NCI-H82 treated with DMSO at 0.1 percent for 48 hours (cell line): ENCODE measurements around the gene EGFL8.

ENCODE experiments used
- DNase-seq: peaks from one replicate; lab custom pipeline; 2025; ENCODE audit not compliant: unreplicated experiment; lab: John Stamatoyannopoulos, UW

EGFL8 gene

GRCh38 chr6:32167154-32167760 lies 2.9 kb downstream of the EGFL8 start:
- DNase-seq: no peak

- no peak for DNase-seq
Measured at GRCh38 chr6:32167761-32168262, 3.4 kb downstream of the EGFL8 start.

- no peak for DNase-seq
Measured at GRCh38 chr6:32168350-32168749, 4.0 kb downstream of the EGFL8 start.

- no peak for DNase-seq
Measured at GRCh38 chr6:32168807-32169591, 4.6 kb downstream of the EGFL8 start.

- no peak for DNase-seq
Measured at GRCh38 chr6:32170294-32170693, 5.9 kb downstream of the EGFL8 start.

DNA sequence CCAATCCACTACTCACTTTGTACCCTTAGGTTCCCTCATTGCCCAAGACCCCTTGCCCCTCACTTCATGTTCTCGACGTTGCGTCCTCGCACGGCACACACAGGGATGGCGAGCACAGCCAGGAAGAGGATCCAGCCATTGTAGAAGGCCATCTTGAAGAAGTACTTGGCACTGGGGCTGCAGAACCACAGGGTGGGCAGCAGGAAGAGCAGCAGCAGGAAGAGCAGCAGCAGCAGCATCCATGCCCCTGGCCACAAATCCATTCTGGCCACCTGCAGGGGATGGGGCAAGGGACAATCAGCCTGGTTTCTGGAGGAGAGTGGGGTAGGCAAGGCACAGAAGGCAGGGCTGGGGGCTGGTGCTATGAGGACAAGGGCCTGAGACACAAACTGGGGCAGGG lies 6.8 kb downstream of the EGFL8 start:
- DNase-seq: no peak

DNA sequence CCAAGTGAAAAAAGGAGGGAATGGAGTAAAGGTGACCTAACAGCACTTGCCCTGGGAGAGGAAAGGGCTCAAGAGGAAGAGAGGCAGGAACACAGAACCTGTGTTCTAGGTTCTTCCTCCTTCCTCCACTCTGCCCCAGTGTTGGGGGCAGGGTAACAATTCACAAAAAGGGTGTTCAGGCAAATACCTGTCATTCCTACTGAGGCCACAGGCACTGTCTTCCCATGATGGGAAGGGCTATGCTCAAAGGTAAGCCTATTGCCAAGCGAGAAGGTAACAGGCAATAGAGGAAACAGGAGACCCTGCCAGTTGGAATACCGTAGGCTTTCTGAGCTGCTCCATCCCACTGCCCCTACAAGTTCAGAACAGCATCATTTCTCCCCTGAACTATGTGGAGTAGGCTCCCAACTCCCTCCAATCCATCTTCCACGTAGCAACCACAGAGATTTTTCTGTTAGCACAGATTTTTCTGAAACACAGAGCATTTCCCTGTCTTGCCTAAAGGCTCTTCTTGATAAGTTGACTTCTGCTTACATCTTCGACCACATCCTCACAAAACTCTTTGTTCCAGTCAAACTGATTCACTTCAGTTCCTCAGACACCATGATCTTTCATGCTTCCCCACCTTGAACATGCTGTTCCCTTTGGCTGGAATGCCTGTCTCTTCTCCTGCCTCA lies 8.8 kb downstream of the EGFL8 start:
- no peak for DNase-seq

DNA sequence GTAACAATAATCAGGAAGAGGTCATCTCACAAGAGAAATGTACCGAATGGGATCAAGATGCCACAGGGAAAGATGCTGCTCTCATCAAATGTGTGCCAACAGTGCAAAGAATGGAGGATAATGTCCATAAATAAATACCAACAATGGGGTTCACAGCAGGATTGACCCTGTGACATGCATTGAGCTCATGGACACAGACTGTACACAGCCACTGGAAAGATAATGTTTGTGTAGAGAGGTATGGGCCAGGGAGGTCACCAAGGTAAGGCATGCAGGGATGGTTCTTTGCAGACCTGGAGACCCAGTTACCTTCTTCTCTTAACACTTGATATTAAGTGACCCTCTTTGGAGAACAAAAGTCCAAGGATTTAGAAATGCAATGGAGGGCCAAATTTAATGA lies 10.0 kb downstream of the EGFL8 start:
- DNase-seq: no peak

GRCh38 chr6:32175322-32175710 lies 10.9 kb downstream of the EGFL8 start:
- no peak for DNase-seq

DNA sequence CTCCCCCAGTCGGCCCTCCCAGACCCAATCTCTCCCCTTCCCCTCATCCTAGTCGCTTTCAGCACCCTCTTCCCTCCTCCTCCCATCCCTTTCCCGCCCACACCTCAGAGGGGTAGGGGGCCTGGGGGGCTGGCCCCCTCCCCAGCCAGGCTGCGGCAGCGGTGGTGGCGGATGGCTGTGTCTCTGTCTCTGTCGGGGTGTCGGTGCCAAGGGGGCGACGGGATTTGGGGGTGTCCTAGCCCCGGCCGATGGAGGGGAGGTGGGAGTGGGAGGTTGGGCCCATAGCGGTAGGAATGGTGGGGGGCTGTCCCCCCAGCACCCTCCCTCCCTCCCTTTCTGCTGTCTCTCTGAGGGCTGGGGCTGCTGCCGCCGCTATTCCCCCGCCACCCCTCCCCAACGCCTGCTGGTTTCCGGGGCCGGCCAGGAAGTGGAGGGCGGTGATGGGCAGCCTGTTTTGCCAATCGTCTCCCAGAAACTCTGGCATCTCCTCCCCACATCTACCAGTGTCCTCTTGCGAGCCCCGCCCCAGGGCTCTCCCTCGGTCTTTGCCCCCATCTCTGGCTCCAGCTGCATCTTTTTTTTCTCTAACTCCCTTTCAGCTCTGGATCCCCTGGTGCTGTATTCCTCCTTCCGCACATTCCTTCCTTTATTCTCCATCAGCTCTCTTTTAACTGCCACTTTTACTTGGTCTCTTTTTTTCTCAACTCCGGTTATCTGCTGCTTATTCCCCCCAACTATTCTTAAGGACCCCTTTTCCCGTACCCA lies 11.5 kb downstream of the EGFL8 start, which contains the start of gene AGPAT1:
Gene AGPAT1 (minus strand): TSS at position 374 of the 765 bp plus-strand sequence. CDS start 4,588 bp downstream, outside the sequence.
- peak; percentile 89 for DNase-seq

- DNase-seq: peak; percentile 78
Measured at GRCh38 chr6:32176476-32177182, 12.2 kb downstream of the EGFL8 start.

DNA sequence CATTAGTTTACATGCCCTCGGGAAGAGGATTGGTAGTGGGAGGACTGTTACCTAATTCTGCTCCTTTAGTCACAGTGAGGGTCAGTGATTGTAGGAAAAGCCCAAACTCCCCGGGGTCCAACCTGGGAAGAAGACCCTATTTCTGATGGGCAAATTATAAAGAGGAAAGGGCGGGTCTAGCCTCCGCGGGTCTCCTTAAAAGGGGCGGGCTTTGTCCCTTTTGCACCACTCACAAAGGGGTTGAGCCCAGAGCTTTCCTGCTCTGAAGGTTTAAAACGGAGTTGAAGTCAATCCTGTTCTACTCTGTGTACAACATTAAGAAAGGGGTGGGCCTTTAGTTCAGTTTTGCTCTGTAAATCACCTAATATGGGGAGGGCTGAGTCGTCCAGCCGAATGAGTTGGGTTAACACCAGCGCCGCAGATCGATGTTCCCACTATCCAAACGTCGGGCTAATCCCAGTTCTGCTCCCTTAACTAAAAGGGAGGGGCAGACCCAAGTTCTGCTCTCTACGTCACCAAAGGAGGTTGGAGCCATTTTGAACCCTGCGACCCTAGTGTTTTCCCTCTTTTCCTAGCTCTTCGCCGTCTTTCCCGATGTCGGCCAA lies 12.9 kb downstream of the EGFL8 start:
- peak; percentile 88 for DNase-seq

DNA sequence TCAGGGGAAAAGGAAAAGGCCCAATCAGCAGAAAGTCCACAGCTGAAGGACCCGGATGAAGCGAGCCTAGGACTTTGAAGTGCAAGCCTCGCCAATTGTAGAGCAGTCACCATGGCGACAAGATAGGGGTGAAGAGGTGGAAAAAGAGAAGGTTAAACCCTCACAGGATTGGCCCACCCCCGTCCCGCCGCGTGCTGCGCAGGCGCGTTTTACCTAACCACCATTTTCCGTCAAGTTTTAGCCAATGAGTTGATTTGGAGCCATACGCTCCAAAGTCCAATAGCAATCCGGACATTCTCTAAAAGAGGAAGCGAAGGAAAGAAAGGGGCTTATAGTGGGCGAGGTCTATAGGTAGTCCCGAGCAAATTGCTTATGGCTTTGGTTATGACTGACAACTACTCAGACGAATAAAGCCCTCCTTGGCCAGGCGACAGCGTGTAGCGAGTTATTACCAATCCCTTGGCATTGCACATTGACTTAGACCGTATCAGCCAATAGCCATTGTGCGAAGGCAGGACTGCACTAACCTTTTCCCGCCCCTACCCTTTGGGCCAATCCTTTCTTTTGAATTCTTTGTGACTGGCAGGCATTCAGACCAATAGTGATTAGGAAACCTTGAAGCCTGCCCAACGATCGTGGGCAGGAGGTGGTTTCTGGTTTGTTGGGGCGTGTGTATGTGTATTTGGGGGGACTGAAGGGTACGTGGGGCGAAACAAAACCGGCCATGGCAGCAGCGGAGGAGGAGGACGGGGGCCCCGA lies 13.6 kb downstream of the EGFL8 start, which contains the start of gene RNF5:
Gene RNF5 (plus strand): TSS at position 618 of the 759 bp plus-strand sequence. CDS start 107 bp downstream, at position 725.
- DNase-seq: peak; percentile 100

DNA sequence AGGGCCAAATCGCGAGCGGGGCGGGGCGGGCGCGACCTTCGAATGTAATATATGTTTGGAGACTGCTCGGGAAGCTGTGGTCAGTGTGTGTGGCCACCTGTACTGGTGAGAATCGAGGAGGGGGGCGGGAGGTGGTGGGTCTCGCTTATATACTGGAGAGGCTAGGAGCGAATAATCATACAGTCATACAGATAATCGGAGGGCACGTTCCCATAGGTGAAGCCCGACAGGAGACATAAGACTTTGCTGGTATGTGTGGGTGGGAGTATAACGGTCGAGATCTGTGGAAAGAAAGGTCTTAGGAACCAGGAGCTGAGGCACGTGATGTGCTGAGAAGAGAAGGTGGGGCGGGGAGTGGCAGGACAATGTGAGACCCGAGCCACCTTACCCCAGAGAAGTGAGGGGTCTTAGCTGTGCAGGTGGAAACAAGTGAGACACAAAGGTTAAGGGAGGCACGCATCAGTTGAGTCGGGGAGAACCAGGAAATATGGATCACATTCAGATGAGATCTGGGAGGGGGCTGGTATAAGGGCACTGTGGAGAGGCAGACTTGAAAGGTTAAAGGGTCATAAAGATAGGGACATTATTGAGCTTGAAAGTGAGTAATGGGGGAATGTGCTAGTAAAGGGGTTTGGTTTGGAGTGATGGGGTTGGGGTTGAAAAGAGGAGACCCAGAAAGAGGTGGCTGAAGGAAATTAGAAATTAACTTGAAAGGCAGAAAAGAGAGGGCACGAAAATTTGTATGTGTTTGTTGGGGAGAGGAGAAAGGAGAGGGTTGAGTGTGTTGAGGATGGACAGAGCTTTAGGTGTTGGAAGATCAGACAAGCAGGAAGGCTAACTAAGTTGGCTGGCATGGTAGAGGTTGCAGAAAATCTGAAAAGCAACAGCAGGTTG lies 14.4 kb downstream of the EGFL8 start:
- no peak for DNase-seq

DNA sequence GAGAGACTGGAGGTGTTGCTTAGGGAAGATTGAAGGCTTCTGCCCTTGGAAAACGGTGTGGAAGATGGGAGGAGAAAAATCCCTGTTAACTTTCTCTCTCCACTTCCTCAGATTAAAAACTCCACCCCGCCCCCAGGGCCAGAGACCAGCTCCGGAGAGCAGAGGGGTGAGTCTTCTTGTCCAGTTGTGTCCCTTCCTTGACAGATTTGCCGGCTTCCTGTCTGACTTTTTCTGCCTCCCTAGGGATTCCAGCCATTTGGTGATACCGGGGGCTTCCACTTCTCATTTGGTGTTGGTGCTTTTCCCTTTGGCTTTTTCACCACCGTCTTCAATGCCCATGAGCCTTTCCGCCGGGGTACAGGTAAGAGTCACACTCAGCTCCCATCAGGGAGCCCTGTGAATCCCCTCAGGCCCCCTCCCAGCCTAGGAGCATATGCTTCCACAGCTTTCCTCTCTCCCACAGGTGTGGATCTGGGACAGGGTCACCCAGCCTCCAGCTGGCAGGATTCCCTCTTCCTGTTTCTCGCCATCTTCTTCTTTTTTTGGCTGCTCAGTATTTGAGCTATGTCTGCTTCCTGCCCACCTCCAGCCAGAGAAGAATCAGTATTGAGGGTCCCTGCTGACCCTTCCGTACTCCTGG lies 15.5 kb downstream of the EGFL8 start:
- no peak for DNase-seq

DNA sequence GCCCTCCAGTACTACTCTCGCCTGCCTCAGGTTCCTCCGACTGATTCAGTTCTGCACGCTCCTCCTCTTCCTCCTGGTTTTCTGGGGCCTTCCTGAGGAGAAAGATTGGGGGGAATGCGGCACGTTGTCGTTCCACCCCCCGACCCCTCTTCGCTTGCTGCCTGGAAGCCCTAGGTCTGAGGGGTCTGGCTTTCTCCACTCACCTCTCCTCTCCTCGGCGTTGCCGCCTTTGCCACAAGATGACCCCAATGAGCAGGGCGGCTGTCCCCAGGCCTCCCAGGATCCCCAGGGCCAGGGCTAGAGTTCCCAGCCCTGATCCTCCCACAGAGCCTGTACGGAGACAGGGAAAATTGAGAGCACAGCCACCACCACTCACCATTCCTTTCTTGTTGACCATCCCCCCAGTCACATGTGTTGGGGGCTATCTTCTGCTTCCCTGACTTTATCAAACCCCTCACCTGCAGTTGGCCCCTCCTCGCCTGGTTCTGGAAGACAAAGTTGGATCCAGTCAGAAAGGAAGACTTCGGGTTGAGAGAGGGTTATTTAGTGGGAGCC lies 16.8 kb downstream of the EGFL8 start:
- no peak for DNase-seq

DNA sequence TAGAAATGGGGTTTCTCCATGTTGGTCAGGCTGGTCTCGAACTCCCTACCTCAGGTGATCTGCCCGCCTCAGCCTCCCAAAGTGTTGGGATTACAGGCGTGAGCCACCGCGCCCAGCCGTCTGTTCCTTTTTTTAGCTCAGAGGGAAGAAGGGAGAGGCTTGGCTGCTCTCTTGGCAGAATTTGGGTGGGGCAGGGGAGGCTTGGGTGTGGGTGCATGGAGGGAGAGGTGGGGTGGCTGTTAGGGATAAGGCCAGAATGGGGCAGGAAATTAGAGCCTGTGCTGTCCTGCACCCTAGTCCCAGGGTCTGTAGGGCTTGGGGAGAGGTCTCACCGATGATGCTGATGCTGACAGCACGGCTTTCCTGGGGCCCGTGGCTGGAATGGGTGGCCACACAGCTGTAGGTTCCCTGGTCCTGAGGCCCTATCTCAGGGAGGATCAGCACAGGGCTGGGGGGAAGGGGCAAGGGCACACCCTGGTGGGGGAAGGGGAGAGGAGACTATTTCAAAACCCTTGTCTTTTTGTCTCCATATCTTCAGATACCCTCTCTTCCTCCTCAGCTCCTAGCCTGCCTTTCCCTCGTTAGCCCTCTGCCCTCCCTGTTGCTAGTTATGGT lies 17.6 kb downstream of the EGFL8 start:
- no peak for DNase-seq
